SK-N-SH (cell line): ENCODE measurements around the gene CREB5. TPM values are rescaled to one million over a fixed set of nuclear protein-coding genes. Genes with fewer than 3 reads are reported as not detected.

Source experiments
- CTCF ChIA-PET: fragments of 300-600, 350-600 bp; formaldehyde crosslinking; extraction: SDS; loops from one replicate; lab custom pipeline; 2021; lab: Yijun Ruan, JAX
- POLR2A ChIA-PET: fragments of 350-600 bp; sonication (Branson Sonifier 250); formaldehyde crosslinking; extraction: SDS; loops from one replicate; lab custom pipeline; 2020; ENCODE audit warnings: antibody characterized with exemption, inconsistent platforms; lab: Yijun Ruan, JAX
- DNase-seq: peaks from one replicate; pipeline ENCODE4 v3.0.0; 2012
- H2AFZ ChIP-seq: fragments of 200-600 bp; sonication (generic); 2 replicates; pipeline ENCODE4 v1.8.1; 2016; ENCODE audit warnings: antibody characterized with exemption, mild to moderate bottlenecking, low read depth
- H3F3A ChIP-seq: fragments of 200-600 bp; sonication (generic); replicated peaks from 2 replicates; pipeline ENCODE3; 2016; ENCODE audit warnings: antibody characterized with exemption, mild to moderate bottlenecking; ENCODE audit not compliant: insufficient read depth
- H3K27ac ChIP-seq, 2 experiments: fragments of 200-500 bp in 1 of 2; fragments of 200-600 bp in 1 of 2; sonication (Bioruptor generic) in 1 of 2; sonication (generic), shearing (Covaris generic) in 1 of 2; 2 replicates each; pipeline versions ENCODE4 v1.5.1 to v1.6.1; 2014 to 2016; ENCODE audit warnings: low read depth in 2 of 2, inconsistent platforms in 1 of 2, low read length in 1 of 2, mild to moderate bottlenecking in 1 of 2, mixed read lengths in 1 of 2
- H3K27me3 ChIP-seq: fragments of 200-600 bp; sonication (generic), shearing (Covaris generic); 2 replicates; pipeline ENCODE4 v1.6.1; 2016; ENCODE audit warnings: mixed run types; ENCODE audit not compliant: insufficient read depth
- H3K36me3 ChIP-seq, 2 experiments: fragments of 200-500 bp in 1 of 2; fragments of 200-600 bp in 1 of 2; sonication (Bioruptor generic) in 1 of 2; sonication (generic) in 1 of 2; replicated peaks in 1 of 2; 2 replicates each; pipeline versions ENCODE3 to v1.5.1; 2014 to 2016; ENCODE audit warnings: low read length in 1 of 2, mild to moderate bottlenecking in 1 of 2; ENCODE audit not compliant: insufficient read depth in 2 of 2, control insufficient read depth in 1 of 2
- H3K4me1 ChIP-seq, 2 experiments: fragments of 200-500 bp in 1 of 2; fragments of 200-600 bp in 1 of 2; sonication (Bioruptor generic) in 1 of 2; sonication (generic), shearing (Covaris generic) in 1 of 2; 2 replicates each; pipeline versions ENCODE4 v1.5.1 to v1.6.1; 2014 to 2016; ENCODE audit warnings: low read depth in 1 of 2, low read length in 1 of 2, mixed run types in 1 of 2; ENCODE audit not compliant: insufficient read depth in 2 of 2, control insufficient read depth in 1 of 2
- H3K4me2 ChIP-seq: fragments of 200-600 bp; sonication (generic), shearing (Covaris generic); 2 replicates; pipeline ENCODE4 v1.6.1; 2017; ENCODE audit warnings: mixed run types
- H3K4me3 ChIP-seq, 2 experiments: fragments of 200-500 bp in 1 of 2; fragments of 200-600 bp in 1 of 2; sonication (Bioruptor generic) in 1 of 2; sonication (generic), shearing (Covaris generic) in 1 of 2; 2 replicates each; pipeline versions ENCODE4 v1.5.1 to v1.8.1; 2014 to 2016; ENCODE audit warnings: low read depth in 2 of 2, inconsistent platforms in 1 of 2, low read length in 1 of 2, mild to moderate bottlenecking in 1 of 2, mixed read lengths in 1 of 2, moderate library complexity in 1 of 2
- H3K79me2 ChIP-seq: fragments of 200-600 bp; sonication (generic); 2 replicates; pipeline ENCODE4 v1.8.1; 2017; ENCODE audit warnings: mild to moderate bottlenecking; ENCODE audit not compliant: insufficient read depth
- H3K9ac ChIP-seq: fragments of 200-600 bp; sonication (generic); 2 replicates; pipeline ENCODE4 v1.6.1; 2017; ENCODE audit warnings: mixed run types
- H3K9me2 ChIP-seq: fragments of 200-600 bp; sonication (generic); 2 replicates; pipeline ENCODE4 v1.6.1; 2017; ENCODE audit warnings: mixed run types
- H3K9me3 ChIP-seq: fragments of 200-600 bp; sonication (generic); 2 replicates; pipeline ENCODE4 v1.6.1; 2017; ENCODE audit warnings: mixed run types, mild to moderate bottlenecking, moderate library complexity
- H4K20me1 ChIP-seq: fragments of 200-600 bp; sonication (generic); 2 replicates; pipeline ENCODE4 v1.6.1; 2017; ENCODE audit warnings: mild to moderate bottlenecking, mixed run types; ENCODE audit not compliant: insufficient read depth
- CHD2 ChIP-seq: fragments of 150-350 bp; IDR thresholded peaks from 2 replicates; pipeline ENCODE4 v1.6.1; 2018; ENCODE audit warnings: low read length; ENCODE audit not compliant: partially characterized antibody
- EP300 ChIP-seq, 2 experiments: IDR thresholded peaks; 2 replicates each; pipeline versions ENCODE4 v1.4.0 to v1.6.1; 2012; ENCODE audit warnings: borderline replicate concordance in 1 of 2, low read depth in 1 of 2, low read length in 1 of 2
- EZH2phosphoT487 ChIP-seq: fragments of 200-600 bp; sonication (generic); IDR thresholded peaks from 2 replicates; pipeline ENCODE4 v1.6.1; 2017; ENCODE audit warnings: low read depth, mixed run types, mild to moderate bottlenecking, antibody characterized with exemption, moderate library complexity, borderline replicate concordance
- FOXM1 ChIP-seq: IDR thresholded peaks from 2 replicates; pipeline ENCODE4 v1.4.0; 2012; ENCODE audit warnings: low read depth, mild to moderate bottlenecking
- GATA2 ChIP-seq: sonication (generic); formaldehyde crosslinking; IDR thresholded peaks from 2 replicates; pipeline ENCODE4 v1.5.0; 2020; ENCODE audit warnings: mild to moderate bottlenecking, missing genetic modification reagents
- MEF2A ChIP-seq: IDR thresholded peaks from 2 replicates; pipeline ENCODE4 v1.4.0; 2012; ENCODE audit warnings: low read depth, borderline replicate concordance
- NFIC ChIP-seq: IDR thresholded peaks from 2 replicates; pipeline ENCODE4 v1.4.0; 2012; ENCODE audit warnings: borderline replicate concordance
- POLR2AphosphoS5 ChIP-seq: IDR thresholded peaks from 2 replicates; pipeline ENCODE4 v1.6.1; 2012; ENCODE audit warnings: low read depth, low read length
- RAD21 ChIP-seq: IDR thresholded peaks from 2 replicates; pipeline ENCODE4 v1.6.1; 2012; ENCODE audit warnings: mild to moderate bottlenecking, low read length
- RCOR1 ChIP-seq: fragments of 150-350 bp; IDR thresholded peaks from 2 replicates; pipeline ENCODE4 v1.6.1; 2017; ENCODE audit warnings: antibody characterized with exemption, low read length
- TAF1 ChIP-seq: IDR thresholded peaks from 2 replicates; pipeline ENCODE4 v1.6.1; 2012; ENCODE audit warnings: low read depth, mild to moderate bottlenecking, low read length, moderate library complexity, borderline replicate concordance
- YY1 ChIP-seq: IDR thresholded peaks from 2 replicates; pipeline ENCODE4 v1.4.0; 2012; ENCODE audit warnings: low read depth, mild to moderate bottlenecking
- WGBS: methylation state at CpG from one replicate; pipeline ENCODE4 v1.1.6; 2017; ENCODE audit warnings: low lambda C conversion rate; 5-methylcytosine and 5-hydroxymethylcytosine counted together
- polyA plus RNA-seq, 3 experiments: library from polyadenylated mRNA; depleted of rRNA; stranded (reverse); fragments of >200 nt; gene quantifications; 2 replicates each; pipeline ENCODE4 v1.2.3, GENCODE V29; 2012
- TF ChIP-seq, protein P1 (sequence below): fragments of 150-350 bp; IDR thresholded peaks from 2 replicates; pipeline ENCODE4 v1.6.1; 2016; ENCODE audit warnings: mild to moderate bottlenecking, low read depth, low read length
- TF ChIP-seq, protein P2 (sequence below): IDR thresholded peaks from 2 replicates; pipeline ENCODE4 v1.4.0; 2012; ENCODE audit warnings: low read depth, borderline replicate concordance
- TF ChIP-seq, protein P3 (sequence below): IDR thresholded peaks from 2 replicates; pipeline ENCODE4; 2012
- TF ChIP-seq, protein P4 (sequence below): IDR thresholded peaks from 2 replicates; pipeline ENCODE4 v1.4.0; 2012; ENCODE audit warnings: low read depth, borderline replicate concordance

Gene CREB5
- polyA plus RNA-seq, 1 of the 3 experiments (the other 2 are of a cell fraction): 19.3 TPM

DNA sequence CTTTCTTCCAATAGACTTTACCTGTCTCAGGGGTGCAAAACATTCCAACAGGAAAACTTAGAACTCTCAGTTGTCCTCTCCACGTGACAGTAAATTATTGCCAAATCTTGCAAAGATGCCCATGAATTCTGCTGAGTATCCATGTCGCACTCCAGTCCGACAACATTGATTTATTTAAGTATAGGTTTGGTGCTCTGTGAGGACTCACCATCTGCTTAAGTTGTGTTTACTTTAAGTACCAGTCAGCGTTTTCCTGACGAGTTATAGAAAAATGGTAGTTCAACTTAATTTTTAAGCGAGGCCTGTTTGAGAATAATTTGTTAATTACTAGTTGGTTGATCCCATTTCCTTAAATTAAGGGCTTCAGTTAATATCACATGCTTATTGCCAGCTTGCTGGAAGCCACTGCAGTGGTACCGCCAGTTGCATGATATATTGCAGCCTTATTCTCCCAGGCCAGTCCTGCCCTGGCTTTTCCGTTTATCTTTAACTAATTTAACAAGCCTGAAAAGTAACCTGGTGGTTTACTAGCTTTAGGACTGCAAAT lies 27.8 kb downstream of the CREB5 start:
- no peaks in the 10 kb centered on the region; the same call in 1 of the 2 replicates for H4K20me1 ChIP-seq
- no peak for DNase-seq
- no peaks in the 10 kb centered on the region for H3K9me3 ChIP-seq
- H3F3A ChIP-seq: no peaks in the 10 kb centered on the region
- peaks cover 6% of the 10 kb centered on the region; the same call in 1 of the 2 replicates for H3K27me3 ChIP-seq
- H3K36me3 ChIP-seq: no peaks in the 10 kb centered on the region
- no peaks in the 10 kb centered on the region for H3K9me2 ChIP-seq
- POLR2A ChIA-PET: no interaction called here
- H3K79me2 ChIP-seq: no peaks in the 10 kb centered on the region
- no peak for TF ChIP-seq NFIC
- TF ChIP-seq, protein P1, sequence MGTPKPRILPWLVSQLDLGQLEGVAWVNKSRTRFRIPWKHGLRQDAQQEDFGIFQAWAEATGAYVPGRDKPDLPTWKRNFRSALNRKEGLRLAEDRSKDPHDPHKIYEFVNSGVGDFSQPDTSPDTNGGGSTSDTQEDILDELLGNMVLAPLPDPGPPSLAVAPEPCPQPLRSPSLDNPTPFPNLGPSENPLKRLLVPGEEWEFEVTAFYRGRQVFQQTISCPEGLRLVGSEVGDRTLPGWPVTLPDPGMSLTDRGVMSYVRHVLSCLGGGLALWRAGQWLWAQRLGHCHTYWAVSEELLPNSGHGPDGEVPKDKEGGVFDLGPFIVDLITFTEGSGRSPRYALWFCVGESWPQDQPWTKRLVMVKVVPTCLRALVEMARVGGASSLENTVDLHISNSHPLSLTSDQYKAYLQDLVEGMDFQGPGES: no peak
- no peak for TF ChIP-seq YY1
- no peak for TF ChIP-seq EP300 (IDR thresholded peaks at IDR 0.05; ENCODE audit: borderline replicate concordance in 1 of 2, low read depth in 1 of 2, low read length in 1 of 2)
- TF ChIP-seq, protein P2, sequence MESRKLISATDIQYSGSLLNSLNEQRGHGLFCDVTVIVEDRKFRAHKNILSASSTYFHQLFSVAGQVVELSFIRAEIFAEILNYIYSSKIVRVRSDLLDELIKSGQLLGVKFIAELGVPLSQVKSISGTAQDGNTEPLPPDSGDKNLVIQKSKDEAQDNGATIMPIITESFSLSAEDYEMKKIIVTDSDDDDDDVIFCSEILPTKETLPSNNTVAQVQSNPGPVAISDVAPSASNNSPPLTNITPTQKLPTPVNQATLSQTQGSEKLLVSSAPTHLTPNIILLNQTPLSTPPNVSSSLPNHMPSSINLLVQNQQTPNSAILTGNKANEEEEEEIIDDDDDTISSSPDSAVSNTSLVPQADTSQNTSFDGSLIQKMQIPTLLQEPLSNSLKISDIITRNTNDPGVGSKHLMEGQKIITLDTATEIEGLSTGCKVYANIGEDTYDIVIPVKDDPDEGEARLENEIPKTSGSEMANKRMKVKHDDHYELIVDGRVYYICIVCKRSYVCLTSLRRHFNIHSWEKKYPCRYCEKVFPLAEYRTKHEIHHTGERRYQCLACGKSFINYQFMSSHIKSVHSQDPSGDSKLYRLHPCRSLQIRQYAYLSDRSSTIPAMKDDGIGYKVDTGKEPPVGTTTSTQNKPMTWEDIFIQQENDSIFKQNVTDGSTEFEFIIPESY: no peak
- TF ChIP-seq MEF2A: no peak
- TF ChIP-seq RAD21: no peak
- TF ChIP-seq RCOR1: no peak
- no peak for TF ChIP-seq CHD2
- no peak for TF ChIP-seq POLR2AphosphoS5
- TF ChIP-seq EZH2phosphoT487: no peak
- TF ChIP-seq TAF1: no peak
- no peak for TF ChIP-seq GATA2 (CRISPR knock-in tag)
- TF ChIP-seq, protein P3, sequence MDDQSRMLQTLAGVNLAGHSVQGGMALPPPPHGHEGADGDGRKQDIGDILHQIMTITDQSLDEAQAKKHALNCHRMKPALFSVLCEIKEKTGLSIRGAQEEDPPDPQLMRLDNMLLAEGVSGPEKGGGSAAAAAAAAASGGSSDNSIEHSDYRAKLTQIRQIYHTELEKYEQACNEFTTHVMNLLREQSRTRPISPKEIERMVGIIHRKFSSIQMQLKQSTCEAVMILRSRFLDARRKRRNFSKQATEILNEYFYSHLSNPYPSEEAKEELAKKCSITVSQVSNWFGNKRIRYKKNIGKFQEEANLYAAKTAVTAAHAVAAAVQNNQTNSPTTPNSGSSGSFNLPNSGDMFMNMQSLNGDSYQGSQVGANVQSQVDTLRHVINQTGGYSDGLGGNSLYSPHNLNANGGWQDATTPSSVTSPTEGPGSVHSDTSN: no peak
- no peak for TF ChIP-seq FOXM1
- TF ChIP-seq, protein P4, sequence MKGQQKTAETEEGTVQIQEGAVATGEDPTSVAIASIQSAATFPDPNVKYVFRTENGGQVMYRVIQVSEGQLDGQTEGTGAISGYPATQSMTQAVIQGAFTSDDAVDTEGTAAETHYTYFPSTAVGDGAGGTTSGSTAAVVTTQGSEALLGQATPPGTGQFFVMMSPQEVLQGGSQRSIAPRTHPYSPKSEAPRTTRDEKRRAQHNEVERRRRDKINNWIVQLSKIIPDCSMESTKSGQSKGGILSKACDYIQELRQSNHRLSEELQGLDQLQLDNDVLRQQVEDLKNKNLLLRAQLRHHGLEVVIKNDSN: no peak
- WGBS: 54% methylated on average over 8 of the region's 8 CpGs
- H3K4me2 ChIP-seq: no peak overlapping the region
- no peak overlapping the region for H3K9ac ChIP-seq
- no peak overlapping the region for H3K27ac ChIP-seq
- H3K4me3 ChIP-seq: no peak overlapping the region
- H2AFZ ChIP-seq: no peak overlapping the region
- no peaks in the 10 kb centered on the region for H3K4me1 ChIP-seq
- CTCF ChIA-PET: interaction anchor here (1.8 kb wide), 1 partner anchor 14 kb away, joined by 4 read pairs; no protein-coding TSS in a partner anchor
